HG02870 (cell line): ENCODE measurements around the gene TAS2R60.

Experiments used
- ATAC-seq: cut with Tn5 transposase; IDR thresholded peaks from one replicate; pipeline ENCODE4 v1.9.1; 2021; ENCODE audit warnings: mild to moderate bottlenecking, moderate library complexity; ENCODE audit not compliant: unreplicated experiment

TAS2R60 gene

GRCh38 chr7:143437578-143437977, 5.7 kb upstream of the TAS2R60 start:
- peak; percentile 6 for ATAC-seq

DNA sequence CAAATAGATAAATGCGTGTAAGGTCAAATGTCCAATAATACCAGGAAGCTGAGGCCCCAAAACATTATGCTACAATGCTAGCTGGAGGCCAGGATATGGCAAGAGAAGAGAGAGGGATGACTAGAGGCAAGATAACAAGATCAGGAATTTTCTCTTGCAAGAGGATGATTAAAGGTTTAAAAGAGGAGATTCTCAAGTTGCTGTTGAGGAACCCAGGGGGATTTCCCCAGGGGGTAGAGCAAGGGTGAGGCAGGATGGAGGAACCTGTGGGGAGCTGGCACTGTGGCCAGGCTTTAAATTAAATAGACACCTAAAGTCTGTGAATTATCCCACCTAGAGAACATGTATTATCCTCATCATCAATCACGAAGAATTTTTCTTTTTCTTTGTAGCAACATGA, 3.4 kb upstream of the TAS2R60 start:
- no peak for ATAC-seq

DNA sequence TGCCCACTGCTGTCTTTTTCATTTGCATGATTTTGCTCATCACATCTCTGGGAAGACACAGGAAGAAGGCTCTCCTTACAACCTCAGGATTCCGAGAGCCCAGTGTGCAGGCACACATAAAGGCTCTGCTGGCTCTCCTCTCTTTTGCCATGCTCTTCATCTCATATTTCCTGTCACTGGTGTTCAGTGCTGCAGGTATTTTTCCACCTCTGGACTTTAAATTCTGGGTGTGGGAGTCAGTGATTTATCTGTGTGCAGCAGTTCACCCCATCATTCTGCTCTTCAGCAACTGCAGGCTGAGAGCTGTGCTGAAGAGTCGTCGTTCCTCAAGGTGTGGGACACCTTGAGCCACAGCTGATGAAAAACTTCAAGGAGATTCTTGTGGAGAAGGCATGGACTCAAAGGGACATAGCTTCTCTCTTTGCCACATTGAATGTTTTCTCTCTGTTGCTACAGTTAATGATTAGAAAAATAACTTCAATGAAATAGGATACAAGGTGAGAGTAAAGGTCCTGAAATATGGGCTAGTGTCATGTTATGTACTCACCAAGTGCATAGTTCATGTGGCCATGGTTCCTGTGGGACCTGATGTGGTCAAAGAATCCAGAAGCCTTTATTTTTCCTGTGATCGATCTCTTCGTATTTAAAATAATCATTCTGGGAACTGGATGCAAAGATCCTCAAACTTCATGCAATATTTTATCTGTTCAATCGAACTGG, 970 bp downstream of the TAS2R60 start:
- ATAC-seq = no peak

DNA sequence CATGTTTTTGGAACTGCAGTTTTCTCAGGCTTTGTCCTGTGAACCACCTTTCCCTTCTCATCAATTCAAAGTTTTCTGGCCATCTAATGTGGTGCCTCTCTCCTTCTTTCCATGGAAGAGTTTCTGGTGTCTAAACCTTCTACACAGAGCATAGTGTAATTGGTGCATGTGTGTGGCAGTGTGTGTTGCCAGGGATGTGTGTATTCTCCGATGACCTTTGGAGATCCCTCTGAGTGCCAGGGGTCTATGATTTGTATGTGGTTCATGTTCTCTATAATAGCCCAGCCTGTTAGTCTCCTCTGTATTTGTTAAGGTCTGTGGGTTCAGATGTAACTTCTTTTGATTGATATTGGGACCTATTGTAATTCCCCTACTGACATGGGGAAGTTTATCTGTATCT, 1.5 kb downstream of the TAS2R60 start:
- no peak for ATAC-seq

- no peak for ATAC-seq
Measured at GRCh38 chr7:143447466-143447865, 4.2 kb downstream of the TAS2R60 start.

DNA sequence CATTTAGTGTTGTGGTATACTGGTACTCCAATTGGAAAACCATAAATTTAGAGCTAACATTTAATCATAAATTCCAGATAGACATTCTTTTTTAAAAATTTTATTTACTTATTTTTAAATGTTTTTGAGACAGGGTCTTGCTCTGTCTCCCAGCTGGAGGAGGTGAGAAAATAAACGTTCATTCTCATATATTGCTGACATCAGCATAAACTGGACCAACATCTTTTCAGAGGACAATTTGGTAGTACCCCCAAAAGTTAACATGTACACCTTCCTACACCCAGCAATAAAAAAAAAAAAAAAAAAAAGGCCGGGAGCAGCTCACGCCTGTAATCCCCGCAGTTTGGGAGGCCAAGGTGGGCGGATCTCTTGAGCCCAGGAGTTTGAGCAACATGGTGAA, 5.2 kb downstream of the TAS2R60 start:
- ATAC-seq = no peak

GRCh38 chr7:143449793-143450192, 6.5 kb downstream of the TAS2R60 start:
- no peak for ATAC-seq

DNA sequence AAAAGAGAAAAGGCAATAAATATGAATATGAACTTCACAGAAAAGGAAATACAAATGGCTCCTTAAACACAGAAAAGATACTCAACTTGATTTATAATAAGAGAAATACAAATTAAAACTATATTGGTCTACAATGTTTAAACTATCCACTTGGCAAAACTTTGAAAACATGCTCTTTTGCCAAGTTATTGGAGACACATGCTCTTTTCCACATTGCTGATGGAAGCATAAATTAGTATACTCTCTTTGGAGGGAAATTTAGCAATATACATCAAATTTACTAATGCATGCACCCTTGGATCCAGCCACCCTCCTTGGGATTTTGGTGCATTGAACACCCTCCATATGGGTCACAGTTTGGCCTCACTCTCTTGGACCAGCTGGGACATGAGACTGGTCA, 7.9 kb downstream of the TAS2R60 start:
- ATAC-seq = no peak

- no peak for ATAC-seq
Measured at GRCh38 chr7:143451746-143452145, 8.5 kb downstream of the TAS2R60 start.

DNA sequence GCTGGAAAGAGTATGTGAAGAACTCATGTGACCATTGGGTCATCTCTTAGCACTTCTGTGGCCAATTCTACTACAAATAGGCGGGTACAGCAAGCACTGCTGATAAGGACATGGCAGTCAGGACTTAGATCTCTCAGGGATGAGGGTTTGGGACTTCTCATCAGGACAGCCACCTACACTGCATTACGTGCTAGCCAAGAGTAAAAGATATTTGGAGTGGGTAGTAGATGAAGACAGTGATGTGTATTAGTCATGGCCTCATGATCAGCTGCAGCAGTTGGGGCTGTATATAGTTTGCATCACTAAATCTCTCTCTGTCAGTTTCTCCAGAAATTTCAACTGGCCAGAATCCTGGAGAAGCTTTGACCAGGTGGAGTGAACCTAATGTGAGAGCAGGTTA, 9.2 kb downstream of the TAS2R60 start:
- no peak for ATAC-seq

DNA sequence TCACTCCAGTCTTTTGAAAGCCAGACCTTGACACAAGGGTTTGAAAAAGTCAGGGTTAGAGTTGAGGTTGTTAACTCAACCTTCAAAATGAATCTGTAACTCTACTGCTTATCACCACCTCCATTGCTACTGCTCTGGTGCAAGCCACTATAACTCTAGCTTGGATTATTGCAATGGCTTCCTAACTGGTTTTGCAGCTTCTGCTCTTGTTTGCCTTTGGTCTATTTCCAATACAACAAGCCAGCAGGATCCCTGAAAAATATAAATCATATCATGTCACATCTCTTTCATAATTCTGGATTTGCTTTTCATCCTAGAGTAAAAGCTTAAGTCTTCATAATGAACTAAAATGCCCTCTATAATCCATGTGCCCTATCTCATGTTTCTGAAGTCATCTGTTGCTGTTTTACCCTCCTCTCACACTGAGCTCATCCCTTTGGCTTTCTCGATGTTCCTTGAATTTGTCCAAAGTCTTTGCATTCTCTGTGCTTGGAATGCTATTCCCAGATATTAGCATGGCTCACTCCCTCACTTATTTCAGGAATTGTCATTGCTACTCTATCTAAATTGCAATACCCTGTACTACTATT, 10.9 kb downstream of the TAS2R60 start:
- ATAC-seq = no peak

GRCh38 chr7:143455491-143455890, 12.2 kb downstream of the TAS2R60 start:
- ATAC-seq = no peak

GRCh38 chr7:143455942-143456341, 12.7 kb downstream of the TAS2R60 start:
- ATAC-seq = no peak

DNA sequence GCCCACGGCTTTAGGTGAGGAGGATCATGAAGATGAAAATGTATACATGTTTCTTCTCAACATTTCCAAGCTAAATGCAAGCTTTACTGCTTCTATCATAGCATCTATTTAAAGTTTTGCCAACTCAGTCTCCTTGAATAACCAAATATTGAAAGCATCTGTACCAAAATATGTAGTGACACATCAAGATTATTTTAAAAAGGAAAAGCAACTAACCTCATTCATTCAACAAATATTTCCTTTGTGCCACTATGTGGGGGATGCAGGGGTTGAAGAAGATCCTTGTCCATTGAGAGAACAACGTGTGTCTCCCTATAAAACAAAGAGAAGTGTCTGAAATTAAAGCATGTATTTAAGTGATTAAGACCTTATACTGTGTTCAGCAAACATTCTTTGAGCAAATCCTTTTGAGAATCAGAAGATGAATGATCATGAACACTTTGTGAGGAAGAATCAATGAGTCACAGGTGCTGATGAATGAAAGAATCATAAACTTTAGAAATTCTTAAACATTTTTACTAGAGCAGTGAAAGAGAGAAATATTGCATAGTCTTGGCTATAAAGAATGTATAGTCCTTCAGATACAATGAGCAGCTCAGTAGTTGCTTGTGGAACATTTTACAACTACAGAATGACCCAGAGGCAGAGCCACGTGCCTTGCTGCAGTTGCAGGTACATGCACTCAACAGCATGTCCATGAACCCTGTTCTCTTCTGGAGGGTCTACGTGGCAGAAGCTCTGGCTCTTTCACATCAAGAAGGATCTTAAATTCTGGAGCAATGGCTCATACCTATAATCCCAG, 13.9 kb downstream of the TAS2R60 start:
- no peak for ATAC-seq

- no peak for ATAC-seq
Measured at GRCh38 chr7:143458263-143458662, 15.0 kb downstream of the TAS2R60 start.

GRCh38 chr7:143458681-143459080, 15.4 kb downstream of the TAS2R60 start:
- ATAC-seq = no peak

GRCh38 chr7:143459359-143459758, 16.1 kb downstream of the TAS2R60 start:
- ATAC-seq = no peak

- no peak for ATAC-seq
Measured at GRCh38 chr7:143460271-143460979, 17.2 kb downstream of the TAS2R60 start.

- no peak for ATAC-seq
Measured at GRCh38 chr7:143462045-143462444, 18.8 kb downstream of the TAS2R60 start.

DNA sequence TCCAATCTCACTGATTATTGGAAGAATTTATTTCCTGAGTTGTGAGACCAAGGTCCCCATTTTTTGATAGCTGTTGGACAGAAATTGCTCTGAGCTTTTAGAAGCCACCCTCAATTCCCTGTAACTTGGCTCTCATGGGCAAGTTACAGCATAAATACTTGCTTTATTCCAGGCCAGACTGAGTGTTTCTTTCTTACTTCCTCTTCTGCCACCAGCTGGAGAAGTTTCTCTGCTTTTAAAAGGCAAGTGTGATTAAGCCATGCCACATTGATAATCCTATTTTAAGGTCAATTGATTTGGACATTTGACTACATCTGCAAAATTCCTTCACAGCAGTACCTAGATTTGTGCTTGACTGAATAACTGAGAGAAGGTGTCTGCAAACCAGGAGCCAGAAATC, 20.3 kb downstream of the TAS2R60 start:
- ATAC-seq = no peak

- no peak for ATAC-seq
Measured at GRCh38 chr7:143463957-143464356, 20.7 kb downstream of the TAS2R60 start.
